DND-41 (cell line): ENCODE results near the gene ILF3.

ENCODE experiments used
- EZH2 ChIP-seq: IDR thresholded peaks from 3 replicates; pipeline ENCODE4 v1.6.1; 2012; ENCODE audit warnings: borderline replicate concordance, low read depth, mild to moderate bottlenecking, moderate library complexity, low read length, inconsistent platforms; ENCODE audit not compliant: severe bottlenecking
- TF ChIP-seq, protein P1 (sequence below): IDR thresholded peaks from 2 replicates; pipeline ENCODE4 v1.5.1; 2012; ENCODE audit warnings: borderline replicate concordance, low read length, moderate library complexity, mild to moderate bottlenecking; ENCODE audit not compliant: poor library complexity, severe bottlenecking; ENCODE audit errors: extremely low read depth

DNA sequence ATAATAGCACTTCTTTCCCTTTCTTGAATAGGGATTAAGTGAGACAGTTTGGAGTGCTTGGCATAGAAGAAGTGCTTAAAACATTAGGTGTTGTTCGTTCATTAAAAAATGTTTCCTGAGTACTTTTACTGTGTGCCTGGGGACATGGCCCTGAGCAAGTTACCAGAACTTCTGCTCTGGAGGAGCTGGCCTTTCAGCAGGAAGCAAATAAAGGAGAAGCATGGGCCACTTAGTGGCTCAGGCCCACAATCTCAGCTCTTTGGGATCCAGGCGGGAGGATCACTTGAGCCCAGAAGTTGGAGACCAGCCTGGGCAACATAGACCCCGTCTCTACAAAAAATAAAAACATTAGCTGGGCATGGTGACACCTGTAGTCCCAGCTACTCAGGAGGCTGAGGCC, 69.4 kb downstream of the ILF3 start:
- no peak for TF ChIP-seq EZH2
- TF ChIP-seq, protein P1, sequence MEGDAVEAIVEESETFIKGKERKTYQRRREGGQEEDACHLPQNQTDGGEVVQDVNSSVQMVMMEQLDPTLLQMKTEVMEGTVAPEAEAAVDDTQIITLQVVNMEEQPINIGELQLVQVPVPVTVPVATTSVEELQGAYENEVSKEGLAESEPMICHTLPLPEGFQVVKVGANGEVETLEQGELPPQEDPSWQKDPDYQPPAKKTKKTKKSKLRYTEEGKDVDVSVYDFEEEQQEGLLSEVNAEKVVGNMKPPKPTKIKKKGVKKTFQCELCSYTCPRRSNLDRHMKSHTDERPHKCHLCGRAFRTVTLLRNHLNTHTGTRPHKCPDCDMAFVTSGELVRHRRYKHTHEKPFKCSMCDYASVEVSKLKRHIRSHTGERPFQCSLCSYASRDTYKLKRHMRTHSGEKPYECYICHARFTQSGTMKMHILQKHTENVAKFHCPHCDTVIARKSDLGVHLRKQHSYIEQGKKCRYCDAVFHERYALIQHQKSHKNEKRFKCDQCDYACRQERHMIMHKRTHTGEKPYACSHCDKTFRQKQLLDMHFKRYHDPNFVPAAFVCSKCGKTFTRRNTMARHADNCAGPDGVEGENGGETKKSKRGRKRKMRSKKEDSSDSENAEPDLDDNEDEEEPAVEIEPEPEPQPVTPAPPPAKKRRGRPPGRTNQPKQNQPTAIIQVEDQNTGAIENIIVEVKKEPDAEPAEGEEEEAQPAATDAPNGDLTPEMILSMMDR: no peak
